Nephron (organoid): ENCODE data around the gene PEX16.

Experiments used
- H3K27ac Mint-ChIP-seq, 3 experiments: 2 replicates each; pipeline ENCODE4 v1.8.0; 2020; ENCODE audit warnings: mixed read lengths in 3 of 3, mild to moderate bottlenecking in 2 of 3, moderate library complexity in 1 of 3
- H3K27me3 Mint-ChIP-seq: 2 replicates; pipeline ENCODE4 v1.8.0; 2021; ENCODE audit warnings: low read depth, mild to moderate bottlenecking, moderate library complexity, mixed read lengths
- H3K36me3 Mint-ChIP-seq: 2 replicates; pipeline ENCODE4 v1.8.0; 2020; ENCODE audit warnings: low read depth, mixed read lengths
- H3K4me1 Mint-ChIP-seq: 2 replicates; pipeline ENCODE4 v1.8.0; 2020; ENCODE audit warnings: mixed read lengths
- H3K4me3 Mint-ChIP-seq, 3 experiments: 2 replicates each; pipeline ENCODE4 v1.8.0; 2020; ENCODE audit warnings: mild to moderate bottlenecking in 3 of 3, mixed read lengths in 3 of 3, moderate library complexity in 2 of 3
- H3K9me3 Mint-ChIP-seq: 2 replicates; pipeline ENCODE4 v1.8.0; 2020; ENCODE audit warnings: mixed read lengths
- CTCF ChIP-seq, 3 experiments: fragments of 200-600 bp; sonication (generic); IDR thresholded peaks; one replicate each; pipeline ENCODE4 v1.5.0; 2021; ENCODE audit warnings: antibody characterized with exemption in 3 of 3; ENCODE audit not compliant: unreplicated experiment in 3 of 3

The PEX16 gene

GRCh38 chr11:45917623-45918330, at the start of gene PEX16:
Gene PEX16, minus strand, starts transcription at chr11:45917877. Its CDS starts 66 bp downstream, at chr11:45917811.
- no peak for TF ChIP-seq CTCF (IDR thresholded peaks at IDR 0.05; ENCODE audit: unreplicated experiment in 3 of 3)
- Mint-ChIP-seq H3K4me3 (peak within 1 kb of the TSS; percentile 89 to 97 (median 94)), H3K27ac (peak within 1 kb of the TSS; percentile 73 to 97 (median 94)), H3K36me3 (no peaks in the 10 kb centered on the region), H3K27me3 (peaks cover 21% of the 10 kb centered on the region), H3K4me1 (peaks cover 12% of the 10 kb centered on the region), H3K9me3 (no peaks in the 10 kb centered on the region)

GRCh38 chr11:45964911-45965389, 47.3 kb upstream of the PEX16 start:
- peaks cover 43% of the 10 kb centered on the region for H3K36me3 Mint-ChIP-seq
- no peaks in the 10 kb centered on the region for H3K4me1 Mint-ChIP-seq
- no peak overlapping the region for H3K4me3 Mint-ChIP-seq
- no peak overlapping the region for H3K27ac Mint-ChIP-seq
- H3K27me3 Mint-ChIP-seq: no peaks in the 10 kb centered on the region
- TF ChIP-seq CTCF (IDR thresholded peaks at IDR 0.05; ENCODE audit: unreplicated experiment in 3 of 3): peak; percentile 82 to 93 (median 87)
- no peaks in the 10 kb centered on the region for H3K9me3 Mint-ChIP-seq

GRCh38 chr11:45961751-45962240, 44.1 kb upstream of the PEX16 start:
- peaks cover 53% of the 10 kb centered on the region for H3K36me3 Mint-ChIP-seq
- TF ChIP-seq CTCF (IDR thresholded peaks at IDR 0.05; ENCODE audit: unreplicated experiment in 3 of 3): no peak
- H3K9me3 Mint-ChIP-seq: peaks cover 10% of the 10 kb centered on the region
- H3K4me3 Mint-ChIP-seq: no peak overlapping the region
- no peaks in the 10 kb centered on the region for H3K4me1 Mint-ChIP-seq
- no peaks in the 10 kb centered on the region for H3K27me3 Mint-ChIP-seq
- no peak overlapping the region for H3K27ac Mint-ChIP-seq

- H3K9me3 Mint-ChIP-seq: peaks cover 10% of the 10 kb centered on the region
- H3K27me3 Mint-ChIP-seq: no peaks in the 10 kb centered on the region
- TF ChIP-seq CTCF (IDR thresholded peaks at IDR 0.05; ENCODE audit: unreplicated experiment in 3 of 3): no peak
- peaks cover 63% of the 10 kb centered on the region for H3K36me3 Mint-ChIP-seq
- H3K4me1 Mint-ChIP-seq: no peaks in the 10 kb centered on the region
- no peak overlapping the region for H3K27ac Mint-ChIP-seq
- no peak overlapping the region for H3K4me3 Mint-ChIP-seq
Measured at GRCh38 chr11:45960387-45961095, 42.9 kb upstream of the PEX16 start.

GRCh38 chr11:45959851-45960250, 42.2 kb upstream of the PEX16 start:
- Mint-ChIP-seq H3K36me3 (peaks cover 70% of the 10 kb centered on the region), H3K27ac (no peak overlapping the region), H3K4me1 (no peaks in the 10 kb centered on the region), H3K27me3 (no peaks in the 10 kb centered on the region), H3K9me3 (peaks cover 10% of the 10 kb centered on the region), H3K4me3 (no peak overlapping the region)
- no peak for TF ChIP-seq CTCF (IDR thresholded peaks at IDR 0.05; ENCODE audit: unreplicated experiment in 3 of 3)
